DOHH2 (cell line): ENCODE data around the gene MRI1.

Experiments
- EZH2phosphoT487 ChIP-seq: fragments of 200-600 bp; sonication (generic); IDR thresholded peaks from 2 replicates; pipeline ENCODE4 v1.6.1; 2017; ENCODE audit warnings: borderline replicate concordance, mild to moderate bottlenecking, antibody characterized with exemption, low read length, moderate library complexity, mixed read lengths
- TF ChIP-seq, protein P1 (sequence below): fragments of 200-600 bp; sonication (generic); IDR thresholded peaks from one replicate; pipeline ENCODE4 v1.5.1; 2014; ENCODE audit warnings: antibody characterized with exemption, mild to moderate bottlenecking, low read depth, low read length; ENCODE audit not compliant: poor library complexity, severe bottlenecking

DNA sequence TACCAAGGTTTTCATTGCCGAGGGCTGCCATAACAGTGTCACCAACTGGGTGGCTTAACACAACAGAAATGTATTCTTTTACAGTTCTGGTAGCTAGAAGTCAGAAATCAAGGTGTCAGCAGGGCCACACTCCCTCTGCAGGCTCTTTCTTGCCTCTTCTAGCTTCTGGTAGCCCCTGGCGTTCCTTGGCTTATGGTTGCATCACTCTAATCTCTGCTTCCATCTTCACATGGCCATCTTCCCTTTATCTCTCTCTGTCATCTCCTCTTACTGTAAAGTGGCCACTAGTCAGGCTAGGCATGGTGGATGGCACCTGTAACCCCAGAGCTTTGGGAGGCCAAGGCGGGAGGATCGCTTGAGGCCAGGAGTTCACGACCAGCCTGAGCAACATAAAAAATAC, 38.0 kb upstream of the MRI1 start:
- TF ChIP-seq, protein P1, sequence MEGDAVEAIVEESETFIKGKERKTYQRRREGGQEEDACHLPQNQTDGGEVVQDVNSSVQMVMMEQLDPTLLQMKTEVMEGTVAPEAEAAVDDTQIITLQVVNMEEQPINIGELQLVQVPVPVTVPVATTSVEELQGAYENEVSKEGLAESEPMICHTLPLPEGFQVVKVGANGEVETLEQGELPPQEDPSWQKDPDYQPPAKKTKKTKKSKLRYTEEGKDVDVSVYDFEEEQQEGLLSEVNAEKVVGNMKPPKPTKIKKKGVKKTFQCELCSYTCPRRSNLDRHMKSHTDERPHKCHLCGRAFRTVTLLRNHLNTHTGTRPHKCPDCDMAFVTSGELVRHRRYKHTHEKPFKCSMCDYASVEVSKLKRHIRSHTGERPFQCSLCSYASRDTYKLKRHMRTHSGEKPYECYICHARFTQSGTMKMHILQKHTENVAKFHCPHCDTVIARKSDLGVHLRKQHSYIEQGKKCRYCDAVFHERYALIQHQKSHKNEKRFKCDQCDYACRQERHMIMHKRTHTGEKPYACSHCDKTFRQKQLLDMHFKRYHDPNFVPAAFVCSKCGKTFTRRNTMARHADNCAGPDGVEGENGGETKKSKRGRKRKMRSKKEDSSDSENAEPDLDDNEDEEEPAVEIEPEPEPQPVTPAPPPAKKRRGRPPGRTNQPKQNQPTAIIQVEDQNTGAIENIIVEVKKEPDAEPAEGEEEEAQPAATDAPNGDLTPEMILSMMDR = no peak
- no peak for TF ChIP-seq EZH2phosphoT487
